ENCODE data around the gene PHEX.

GRCh38 chrX:22087011-22087557, 55.0 kb downstream of the PHEX start:
- TF ChIP-seq MAX (IDR thresholded peaks at IDR 0.05; ENCODE audit: low read depth, low read length) (no peak), POLR2A (IDR thresholded peaks at IDR 0.05; ENCODE audit: extremely low read depth, insufficient read length) (no peak), CTCF (IDR thresholded peaks at IDR 0.05; ENCODE audit: low read depth, low read length) (no peak)

Data from NB4 (cell line).